ENCODE data around the gene ELFN1. TPM values are rescaled to one million over a fixed set of nuclear protein-coding genes. Genes with fewer than 3 reads are reported as not detected.

The ELFN1 gene
- total RNA-seq, 1 donor from 2014 or later: 9.5 TPM

GRCh38 chr7:1643270-1644092 lies 26.6 kb upstream of the ELFN1 start:
- no peak for DNase-seq

DNA sequence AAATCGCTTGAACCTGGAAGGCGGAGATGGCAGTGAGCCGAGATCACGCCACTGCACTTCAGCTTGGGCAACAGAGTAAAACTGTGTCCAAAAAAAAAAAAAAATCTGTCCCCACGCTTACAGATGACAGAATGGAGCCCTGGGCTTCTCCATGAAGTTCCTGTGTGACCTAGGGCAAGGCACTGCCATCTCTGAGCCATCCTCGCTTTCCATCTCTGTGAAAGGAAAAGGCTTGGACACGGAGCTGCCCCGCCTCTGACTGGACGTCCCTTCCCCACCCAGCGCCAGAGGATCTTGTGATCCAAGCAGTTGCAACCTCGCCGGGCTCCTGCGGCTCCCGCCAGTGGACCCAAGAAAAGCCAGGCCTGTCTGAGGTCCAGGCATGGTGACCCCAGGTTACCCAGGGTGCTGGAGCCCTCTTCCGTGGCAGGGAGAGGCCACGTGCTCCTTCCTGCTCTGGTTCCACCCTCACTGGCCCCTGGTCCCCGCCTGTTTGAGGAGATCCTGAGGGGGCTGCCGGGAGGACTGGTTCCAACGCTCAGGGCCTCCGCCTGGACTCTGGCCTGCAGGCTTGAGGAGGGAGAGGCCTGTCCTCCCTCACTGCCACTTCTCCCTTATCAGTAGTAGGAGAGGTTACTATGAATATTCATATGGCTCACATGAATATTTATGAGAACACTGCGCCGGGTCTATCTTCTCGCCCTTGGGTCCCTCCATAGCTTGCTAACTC lies 25.6 kb upstream of the ELFN1 start:
- no peak for DNase-seq

- DNase-seq: no peak
Observed at GRCh38 chr7:1645071-1645409, 25.0 kb upstream of the ELFN1 start.

DNA sequence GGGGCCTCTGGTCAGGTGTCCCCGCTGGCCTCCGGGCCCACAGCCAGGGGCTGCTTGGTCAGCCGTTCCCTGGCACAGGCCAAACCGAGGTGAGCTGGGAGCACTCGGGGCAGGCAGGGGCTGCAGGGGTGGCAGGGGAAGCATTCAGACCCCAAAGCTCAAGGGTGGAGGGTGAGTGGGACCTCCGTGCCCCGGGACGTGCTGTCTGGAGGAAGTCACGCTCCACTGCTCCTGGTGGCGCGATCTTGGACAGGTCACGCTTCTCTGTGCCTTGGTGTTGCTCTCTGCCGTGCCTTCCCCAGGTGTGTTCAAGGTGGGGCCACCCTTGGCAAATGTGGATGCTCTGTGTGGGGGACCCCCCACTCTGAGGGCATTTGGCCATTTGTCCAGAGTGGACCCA lies 24.6 kb upstream of the ELFN1 start:
- no peak for DNase-seq

- no peak for DNase-seq
Observed at GRCh38 chr7:1646391-1646790, 23.7 kb upstream of the ELFN1 start.

- DNase-seq: no peak
Observed at GRCh38 chr7:1646957-1647891, 22.9 kb upstream of the ELFN1 start.

DNA sequence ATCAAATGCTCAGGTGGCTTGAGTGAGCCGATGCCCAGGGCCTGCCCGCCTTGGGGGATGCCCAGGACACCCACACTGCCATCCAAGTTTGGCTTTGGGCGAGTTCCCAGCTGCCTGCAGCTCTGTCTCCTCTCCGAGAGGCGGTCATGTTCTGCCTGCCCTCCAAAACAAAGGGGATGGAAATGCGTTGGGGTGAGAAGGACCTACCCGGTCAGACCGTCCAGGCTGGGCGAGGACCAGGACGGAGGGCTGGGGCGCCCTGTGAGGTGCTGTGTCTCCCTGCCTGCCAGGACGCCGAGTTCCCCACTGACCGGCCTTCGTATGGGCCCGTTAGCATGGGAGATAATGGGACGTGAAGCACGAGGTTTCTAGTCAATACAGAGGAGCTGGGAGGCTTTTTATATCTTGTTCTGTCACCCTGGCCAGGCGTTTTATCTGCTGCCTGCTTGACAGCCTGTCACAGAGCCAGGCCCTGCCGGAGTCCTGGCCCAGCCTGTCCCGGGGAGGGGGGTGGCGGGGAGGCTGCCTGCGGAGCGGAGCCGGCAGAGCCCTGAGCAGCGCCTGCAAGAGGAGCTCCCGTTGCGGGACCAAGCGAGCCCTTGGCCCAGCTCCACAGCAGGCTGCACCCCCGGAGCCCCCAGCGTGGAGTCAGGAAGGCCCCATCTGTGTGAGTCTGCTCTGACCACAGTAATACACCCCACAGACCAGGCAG lies 22.0 kb upstream of the ELFN1 start:
- no peak for DNase-seq

- DNase-seq: no peak
Observed at GRCh38 chr7:1649751-1650326, 20.2 kb upstream of the ELFN1 start.

DNA sequence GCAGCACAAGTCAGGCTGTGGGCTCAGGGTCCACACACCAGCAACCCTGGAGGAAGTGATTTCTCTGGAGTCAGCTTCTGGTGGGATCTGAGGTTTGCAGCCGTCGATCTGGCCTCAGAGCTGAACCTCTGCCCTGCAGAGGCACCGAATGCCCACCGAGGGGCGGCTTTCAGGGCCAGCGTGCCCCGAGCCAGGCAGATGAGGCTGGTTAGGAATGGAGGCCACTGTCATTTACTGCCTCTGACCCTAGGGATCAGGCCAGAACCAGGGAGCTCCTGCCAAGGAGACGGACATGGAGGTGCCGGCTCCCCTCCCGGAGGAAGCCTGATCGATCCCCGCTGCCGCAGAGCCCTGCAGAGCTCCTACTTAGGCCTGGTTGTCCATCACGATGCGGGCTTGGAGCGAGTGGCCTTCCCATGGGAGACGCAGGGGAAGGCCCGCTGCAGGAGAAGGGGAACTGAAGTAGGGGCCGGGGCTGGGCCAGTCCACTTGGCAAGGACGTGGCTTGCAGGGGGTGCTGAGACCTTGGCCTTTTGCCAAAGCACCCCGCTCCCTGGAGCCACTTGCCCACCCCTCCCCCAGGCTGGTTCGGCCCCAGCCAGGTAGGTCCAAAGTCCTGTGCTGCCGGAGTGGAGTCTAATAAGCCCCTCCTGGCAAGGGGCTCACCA lies 19.6 kb upstream of the ELFN1 start:
- DNase-seq: no peak

DNA sequence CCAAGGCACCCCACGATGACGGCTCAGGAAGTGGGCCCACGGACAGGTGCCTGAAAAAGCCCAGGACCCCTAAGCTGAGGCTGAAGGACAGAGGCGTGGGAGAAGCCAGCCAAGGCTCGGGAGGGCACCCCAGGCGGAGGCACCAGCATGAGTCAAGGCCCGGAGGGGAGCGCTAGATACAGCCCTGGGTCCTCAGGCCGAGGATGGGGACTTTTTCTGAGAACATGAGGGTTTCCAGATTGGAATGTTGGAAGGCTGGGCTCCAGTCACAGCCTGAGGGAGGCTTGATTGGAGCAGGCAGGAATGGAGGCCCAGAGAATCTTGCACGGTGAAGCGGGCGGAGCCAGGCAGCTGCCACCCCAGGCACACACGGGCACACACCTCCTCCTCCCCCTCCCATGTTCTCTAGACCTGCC lies 19.0 kb upstream of the ELFN1 start:
- DNase-seq: no peak

DNA sequence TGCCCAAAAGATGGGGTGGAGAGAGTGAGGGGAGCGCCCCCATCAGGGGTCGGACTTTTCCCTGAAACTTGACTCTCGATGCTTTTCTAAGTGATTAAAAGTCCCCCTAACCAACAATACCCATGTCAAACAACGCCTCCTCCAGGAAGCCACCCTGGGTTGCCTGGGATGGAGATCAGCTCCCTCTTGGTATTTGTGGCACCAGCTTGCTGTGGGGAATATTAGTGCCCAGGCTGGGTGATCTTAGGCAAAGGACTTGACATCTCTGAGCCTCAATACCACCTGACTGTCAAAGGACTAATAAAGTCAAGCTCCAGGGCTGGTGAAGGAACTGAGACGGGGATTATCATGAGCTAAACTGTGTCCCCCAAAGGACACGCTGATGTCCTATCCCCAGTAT lies 18.2 kb upstream of the ELFN1 start:
- no peak for DNase-seq

- DNase-seq: no peak
Observed at GRCh38 chr7:1653500-1653899, 16.6 kb upstream of the ELFN1 start.

DNA sequence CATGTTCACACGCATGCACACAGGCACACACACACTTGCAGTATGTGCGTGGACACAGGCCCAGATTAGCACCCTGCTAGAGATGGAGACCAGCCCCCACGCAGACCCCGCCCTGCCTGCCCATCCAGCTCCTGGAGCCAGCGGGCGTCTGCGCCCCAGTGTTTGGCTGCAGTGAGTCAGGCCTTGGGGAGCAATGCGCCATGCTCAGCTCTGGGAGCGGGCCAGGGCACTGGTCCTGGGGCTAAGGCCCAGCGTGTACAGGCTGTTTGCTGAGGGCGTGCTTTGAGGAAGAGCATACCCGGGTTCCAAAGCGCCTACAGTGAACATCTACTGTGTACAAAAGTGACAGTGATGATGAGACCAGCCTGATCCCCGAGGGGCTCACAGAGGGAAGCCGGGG lies 16.0 kb upstream of the ELFN1 start:
- DNase-seq: no peak

GRCh38 chr7:1654738-1655475 lies 15.2 kb upstream of the ELFN1 start:
- no peak for DNase-seq

DNA sequence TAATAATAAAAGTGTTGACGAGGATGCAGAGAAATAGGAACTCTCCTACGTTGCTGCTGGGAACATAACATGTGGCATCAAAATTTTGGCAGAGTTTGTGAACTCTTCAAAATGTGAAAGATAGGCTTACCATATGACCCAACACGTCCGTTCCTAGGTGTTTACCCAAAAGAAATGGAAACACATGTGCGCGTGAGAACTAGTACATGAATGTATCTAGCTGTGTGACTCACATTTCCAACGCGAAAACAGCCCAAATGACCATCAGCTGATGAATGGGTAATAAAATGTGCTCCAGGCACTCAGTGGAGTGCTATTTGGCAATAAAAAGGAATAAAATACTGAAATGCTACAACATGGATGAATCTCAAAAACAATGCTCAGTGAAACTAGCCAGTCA lies 10.4 kb upstream of the ELFN1 start:
- DNase-seq: no peak

GRCh38 chr7:1661461-1661860 lies 8.6 kb upstream of the ELFN1 start:
- DNase-seq: no peak

DNA sequence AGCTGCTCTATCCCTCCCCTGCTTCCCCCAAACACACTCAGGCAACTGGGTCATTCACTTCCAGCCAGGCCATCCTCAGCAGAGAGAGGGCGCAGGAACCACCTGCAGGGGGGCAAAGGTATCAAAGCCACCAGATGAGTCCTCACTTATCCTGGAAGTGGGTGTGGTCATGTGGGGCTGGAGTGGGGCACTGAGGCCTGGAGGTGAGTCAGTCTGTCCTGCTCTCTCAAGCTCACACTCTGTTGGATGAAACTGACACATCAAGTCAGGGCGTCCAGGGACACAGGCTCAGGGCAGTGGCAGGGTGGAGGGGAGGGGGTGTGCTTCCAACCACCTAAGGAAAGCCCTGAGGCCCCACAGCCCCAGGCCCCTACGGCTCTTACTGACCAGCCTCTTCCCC lies 8.0 kb upstream of the ELFN1 start:
- DNase-seq: no peak

DNA sequence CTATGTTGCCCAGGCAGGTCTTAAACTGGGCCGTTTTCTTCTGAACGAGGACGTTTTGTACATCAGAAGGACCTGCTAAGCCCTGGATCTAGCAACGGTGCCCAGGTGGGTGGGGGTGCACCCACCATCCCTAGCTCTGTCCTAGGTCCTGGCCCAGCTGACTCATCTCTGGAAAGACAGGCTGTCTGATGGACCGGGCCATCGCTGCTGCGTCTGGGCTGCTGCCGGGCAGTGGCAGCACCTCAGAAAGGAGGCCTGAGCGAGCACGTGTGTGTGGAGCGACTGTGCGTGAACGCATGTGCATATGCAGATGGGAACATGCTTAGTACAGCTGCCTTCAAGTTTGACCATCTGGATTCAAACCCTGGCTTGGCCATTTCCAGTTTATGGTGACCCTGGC lies 7.3 kb upstream of the ELFN1 start:
- DNase-seq: no peak

DNA sequence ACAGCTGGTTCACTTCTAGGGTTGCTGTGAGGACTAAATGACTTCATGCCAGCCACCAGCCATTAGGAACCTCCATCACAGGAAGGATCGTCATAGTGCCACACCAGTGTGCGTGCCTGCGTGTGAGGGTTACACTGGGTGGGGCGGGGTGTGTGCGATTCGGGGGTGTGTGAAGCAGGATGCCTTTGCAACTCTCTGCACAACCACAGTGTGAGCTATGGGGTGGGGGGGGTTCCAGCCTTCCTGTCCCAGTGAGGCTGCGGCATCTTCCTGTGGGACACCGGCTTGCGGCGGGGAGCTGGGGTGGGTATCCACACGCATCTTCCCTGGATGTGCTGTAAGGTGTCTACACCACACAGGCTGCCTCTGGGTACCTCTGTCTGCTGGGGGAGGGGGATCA lies 6.9 kb upstream of the ELFN1 start:
- DNase-seq: no peak

DNA sequence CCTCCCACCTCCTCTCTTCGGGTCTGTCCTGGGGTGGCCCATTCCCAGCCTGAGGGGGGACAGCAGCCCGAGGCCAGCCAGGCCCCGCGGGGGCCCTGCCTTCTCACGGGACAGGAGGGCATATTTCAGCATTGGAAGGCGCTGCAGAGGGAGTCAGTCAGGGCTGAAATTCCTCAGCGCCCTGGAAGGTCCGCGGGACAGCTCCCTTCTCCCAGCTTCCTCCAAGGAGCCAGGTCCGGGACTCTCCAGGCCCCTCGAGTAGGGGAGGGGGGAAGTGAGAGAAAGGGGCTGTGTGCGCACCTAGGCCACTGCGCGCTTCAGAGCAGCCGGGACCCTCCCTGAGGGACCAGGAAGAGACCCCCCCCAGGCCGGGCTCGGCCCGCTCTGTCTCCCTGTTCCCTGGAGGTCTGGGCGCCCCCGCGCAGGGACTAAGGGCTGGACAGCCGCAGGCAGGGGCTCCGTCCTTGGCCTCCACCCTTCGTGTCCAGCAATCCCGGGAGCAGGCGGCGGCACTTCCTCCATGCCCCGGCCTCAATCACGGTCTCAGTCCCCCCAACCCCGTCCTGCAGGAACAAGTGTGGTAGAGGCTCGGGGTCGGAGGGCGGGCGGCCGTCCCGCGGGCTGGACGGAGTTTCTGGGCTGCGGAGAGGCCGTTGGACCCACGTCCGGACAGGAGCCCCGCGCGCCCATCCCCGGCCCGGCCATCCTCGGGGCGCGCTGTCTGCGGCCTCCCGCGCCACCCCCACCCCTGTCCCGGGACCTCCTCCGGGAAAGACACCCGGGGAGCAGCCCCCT lies 6.0 kb upstream of the ELFN1 start:
- DNase-seq: no peak

All from occipital lobe (tissue), 2 donors.